DND-41 (cell line): Measurements from ENCODE around the gene CHRDL1.

Experiments used
- ATAC-seq: fragments of 200-7000 bp; cut with Tn5 transposase; 3 replicates; pipeline ENCODE4 v1.9.1; 2021; ENCODE audit warnings: low read depth; ENCODE audit not compliant: insufficient read depth
- DNase-seq: peaks from one replicate; pipeline ENCODE4 v3.0.0-alpha.2; 2020
- H2AFZ ChIP-seq: 2 replicates; pipeline ENCODE4 v1.6.0; 2012; ENCODE audit warnings: low read depth, low read length
- H3K27ac ChIP-seq: 2 replicates; pipeline ENCODE4 v1.5.1; 2012; ENCODE audit warnings: low read length, inconsistent platforms
- H3K27me3 ChIP-seq: fragments of 200-600 bp; sonication (generic); 2 replicates; pipeline ENCODE4 v1.6.0; 2012; ENCODE audit warnings: low read length, mild to moderate bottlenecking, inconsistent platforms; ENCODE audit not compliant: insufficient read depth, poor library complexity
- H3K36me3 ChIP-seq: 2 replicates; pipeline ENCODE4 v1.5.1; 2012; ENCODE audit warnings: low read length, inconsistent platforms; ENCODE audit not compliant: insufficient read depth
- H3K4me1 ChIP-seq: 2 replicates; pipeline ENCODE4 v1.5.1; 2012; ENCODE audit warnings: mild to moderate bottlenecking, low read length; ENCODE audit not compliant: insufficient read depth
- H3K4me2 ChIP-seq: 2 replicates; pipeline ENCODE4 v1.6.0; 2012; ENCODE audit warnings: mild to moderate bottlenecking, moderate library complexity, low read length, inconsistent platforms; ENCODE audit not compliant: insufficient read depth
- H3K4me3 ChIP-seq, 2 experiments: fragments of 200-600 bp in 1 of 2; shearing (Covaris generic) in 1 of 2; 2 replicates each; pipeline ENCODE4 v1.5.1; 2012 to 2016; ENCODE audit warnings: inconsistent platforms in 2 of 2, low read length in 2 of 2, mild to moderate bottlenecking in 2 of 2, low read depth in 1 of 2, moderate library complexity in 1 of 2
- H3K79me2 ChIP-seq: 2 replicates; pipeline ENCODE4 v1.6.0; 2012; ENCODE audit warnings: low read length, inconsistent platforms; ENCODE audit not compliant: insufficient read depth
- H3K9ac ChIP-seq: 2 replicates; pipeline ENCODE4 v1.6.0; 2012; ENCODE audit warnings: low read depth, mild to moderate bottlenecking, inconsistent platforms, low read length, moderate library complexity
- H3K9me3 ChIP-seq: 2 replicates; pipeline ENCODE4 v1.5.1; 2012; ENCODE audit warnings: low read length, moderate library complexity, mild to moderate bottlenecking, inconsistent platforms; ENCODE audit not compliant: insufficient read depth, severe bottlenecking
- H4K20me1 ChIP-seq: 2 replicates; pipeline ENCODE4 v1.6.0; 2012; ENCODE audit warnings: low read length; ENCODE audit not compliant: insufficient read depth
- EZH2 ChIP-seq: IDR thresholded peaks from 3 replicates; pipeline ENCODE4 v1.6.1; 2012; ENCODE audit warnings: borderline replicate concordance, low read depth, mild to moderate bottlenecking, moderate library complexity, low read length, inconsistent platforms; ENCODE audit not compliant: severe bottlenecking
- TF ChIP-seq, protein P1 (sequence below): IDR thresholded peaks from 2 replicates; pipeline ENCODE4 v1.5.1; 2012; ENCODE audit warnings: borderline replicate concordance, low read length, moderate library complexity, mild to moderate bottlenecking; ENCODE audit not compliant: poor library complexity, severe bottlenecking; ENCODE audit errors: extremely low read depth

CHRDL1 gene

DNA sequence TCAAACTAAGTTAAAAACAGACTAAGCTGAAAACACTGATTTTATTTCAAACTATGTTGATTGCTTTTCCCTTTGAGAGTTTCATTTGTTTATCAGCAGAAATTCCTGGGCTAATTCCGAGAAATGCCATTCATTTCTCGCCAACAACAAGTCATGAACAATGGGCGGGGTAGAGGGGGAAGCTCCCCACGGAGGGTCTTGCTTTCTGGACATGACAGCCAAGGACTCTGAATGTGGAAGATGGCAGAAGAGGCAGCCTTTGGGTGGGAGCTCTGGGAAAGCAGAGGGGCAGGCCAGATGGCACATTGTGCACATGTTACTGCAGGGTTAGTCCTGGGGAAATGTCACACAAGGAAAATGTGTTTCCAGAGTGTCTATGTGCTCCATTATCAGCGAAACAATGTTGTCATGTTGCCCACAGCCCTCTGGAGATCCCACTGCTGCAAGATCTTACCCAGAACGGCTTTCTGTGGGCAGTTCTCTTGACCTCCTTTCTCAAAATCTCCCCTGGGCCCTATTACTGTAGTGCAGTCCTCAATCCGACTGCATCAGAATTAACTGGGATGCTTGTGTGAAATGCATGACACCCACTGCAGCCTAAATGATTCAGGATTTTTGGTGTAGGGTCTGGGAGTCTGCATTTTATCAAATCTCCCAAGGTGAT, 45.0 kb downstream of the CHRDL1 start:
- Histone ChIP-seq H3K4me3 (no peak overlapping the region), H2AFZ (no peak overlapping the region), H3K27me3 (no peaks in the 10 kb centered on the region), H3K36me3 (no peaks in the 10 kb centered on the region), H4K20me1 (no peaks in the 10 kb centered on the region), H3K27ac (no peak overlapping the region), H3K9me3 (no peaks in the 10 kb centered on the region), H3K4me2 (no peak overlapping the region), H3K79me2 (no peaks in the 10 kb centered on the region), H3K9ac (no peak overlapping the region), H3K4me1 (no peaks in the 10 kb centered on the region)
- no peak for TF ChIP-seq EZH2
- TF ChIP-seq, protein P1, sequence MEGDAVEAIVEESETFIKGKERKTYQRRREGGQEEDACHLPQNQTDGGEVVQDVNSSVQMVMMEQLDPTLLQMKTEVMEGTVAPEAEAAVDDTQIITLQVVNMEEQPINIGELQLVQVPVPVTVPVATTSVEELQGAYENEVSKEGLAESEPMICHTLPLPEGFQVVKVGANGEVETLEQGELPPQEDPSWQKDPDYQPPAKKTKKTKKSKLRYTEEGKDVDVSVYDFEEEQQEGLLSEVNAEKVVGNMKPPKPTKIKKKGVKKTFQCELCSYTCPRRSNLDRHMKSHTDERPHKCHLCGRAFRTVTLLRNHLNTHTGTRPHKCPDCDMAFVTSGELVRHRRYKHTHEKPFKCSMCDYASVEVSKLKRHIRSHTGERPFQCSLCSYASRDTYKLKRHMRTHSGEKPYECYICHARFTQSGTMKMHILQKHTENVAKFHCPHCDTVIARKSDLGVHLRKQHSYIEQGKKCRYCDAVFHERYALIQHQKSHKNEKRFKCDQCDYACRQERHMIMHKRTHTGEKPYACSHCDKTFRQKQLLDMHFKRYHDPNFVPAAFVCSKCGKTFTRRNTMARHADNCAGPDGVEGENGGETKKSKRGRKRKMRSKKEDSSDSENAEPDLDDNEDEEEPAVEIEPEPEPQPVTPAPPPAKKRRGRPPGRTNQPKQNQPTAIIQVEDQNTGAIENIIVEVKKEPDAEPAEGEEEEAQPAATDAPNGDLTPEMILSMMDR: no peak
- ATAC-seq (no peak), DNase-seq (no peak)

- TF ChIP-seq, protein P1: no peak
- no peak for TF ChIP-seq EZH2
- no peaks in the 10 kb centered on the region for H4K20me1 ChIP-seq
- H3K9me3 ChIP-seq: no peaks in the 10 kb centered on the region
- H3K36me3 ChIP-seq: no peaks in the 10 kb centered on the region
- H3K9ac ChIP-seq: no peak overlapping the region
- no peak overlapping the region for H3K4me2 ChIP-seq
- no peak overlapping the region for H2AFZ ChIP-seq
- H3K27ac ChIP-seq: no peak overlapping the region
- no peak for ATAC-seq
- no peak for DNase-seq
- no peaks in the 10 kb centered on the region for H3K27me3 ChIP-seq
- H3K79me2 ChIP-seq: no peaks in the 10 kb centered on the region
- H3K4me1 ChIP-seq: no peaks in the 10 kb centered on the region
- no peak overlapping the region for H3K4me3 ChIP-seq
These were observed 47.3 kb downstream of the CHRDL1 start for GRCh38 chrX:110748256-110748806.

DNA sequence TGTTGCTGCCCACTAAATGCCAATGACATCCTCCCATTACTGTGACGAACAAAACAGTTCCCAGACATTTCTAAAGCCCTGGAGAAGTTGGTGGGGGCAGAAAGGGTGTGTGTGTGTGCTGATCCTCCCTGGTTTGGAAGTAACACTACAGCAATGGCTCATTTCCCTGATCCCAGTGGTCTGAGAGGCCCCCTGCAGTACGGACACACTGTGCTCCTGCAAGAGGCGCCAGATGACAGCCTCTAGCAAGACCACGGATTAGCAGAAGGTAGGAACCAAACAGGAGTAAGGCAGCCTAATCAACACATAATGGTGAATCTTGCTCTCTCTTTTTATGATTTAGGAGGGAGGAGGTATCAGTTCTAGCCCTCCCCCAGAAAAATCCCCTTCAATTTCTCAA, 49.6 kb downstream of the CHRDL1 start:
- DNase-seq (no peak), ATAC-seq (no peak)
- H4K20me1 ChIP-seq: no peaks in the 10 kb centered on the region
- H3K79me2 ChIP-seq: no peaks in the 10 kb centered on the region
- H3K4me1 ChIP-seq: no peaks in the 10 kb centered on the region
- no peaks in the 10 kb centered on the region for H3K9me3 ChIP-seq
- no peak overlapping the region for H3K4me3 ChIP-seq
- no peaks in the 10 kb centered on the region for H3K36me3 ChIP-seq
- no peak overlapping the region for H3K9ac ChIP-seq
- TF ChIP-seq EZH2: no peak
- TF ChIP-seq, protein P1: no peak
- no peak overlapping the region for H2AFZ ChIP-seq
- H3K27ac ChIP-seq: no peak overlapping the region
- no peak overlapping the region for H3K4me2 ChIP-seq
- no peaks in the 10 kb centered on the region for H3K27me3 ChIP-seq
